Right forelimb (tissue), 1 donor: ENCODE results near the gene GAS5.

Source experiments
- DNase-seq: peaks from one replicate; pipeline ENCODE4 v3.0.0-alpha.2; 2018

GAS5 gene

DNA sequence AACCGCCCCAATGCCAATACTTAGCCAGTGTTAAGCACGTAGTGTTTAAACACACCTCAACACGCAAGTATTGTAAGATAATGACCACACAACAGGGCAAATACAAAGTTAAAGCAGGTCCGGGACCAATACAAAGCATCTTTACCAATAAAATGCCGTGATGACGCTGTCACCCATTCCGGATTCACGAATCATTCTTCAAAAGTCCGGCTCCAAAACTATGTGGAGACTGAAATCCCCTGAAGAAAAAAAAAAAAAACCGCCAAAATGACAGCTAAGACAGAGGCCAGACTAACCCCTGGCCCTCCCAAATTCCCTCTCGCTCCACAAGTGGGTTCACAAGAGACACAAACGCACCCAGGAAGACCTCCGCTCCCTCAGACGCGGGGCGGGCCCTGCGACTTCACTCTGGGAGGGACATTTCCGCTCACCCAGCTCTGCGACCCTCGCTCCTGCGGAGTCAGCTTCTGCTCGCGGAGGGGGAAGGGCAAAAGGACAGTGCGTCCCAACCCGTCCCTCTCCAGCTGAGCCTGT lies 43.9 kb downstream of the GAS5 start:
- no peak for DNase-seq

DNA sequence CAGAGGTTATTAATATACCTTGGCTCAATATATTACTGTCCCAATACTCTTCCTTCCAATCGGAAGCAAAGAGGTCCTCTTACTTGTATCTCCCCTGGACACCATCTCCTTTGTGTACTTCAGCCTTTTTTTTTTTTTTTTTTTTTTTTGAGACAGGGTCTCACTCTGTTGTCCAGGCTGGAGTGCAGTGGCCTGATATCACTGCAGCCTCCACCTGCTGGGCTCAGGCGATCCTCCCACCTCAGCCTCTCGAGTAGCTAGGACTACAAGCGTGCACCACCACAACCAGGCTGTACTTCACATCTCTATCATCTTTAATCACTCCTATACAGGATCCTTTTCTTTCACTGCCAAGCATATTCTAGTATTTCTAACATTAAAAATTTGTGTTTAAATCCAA lies 46.1 kb downstream of the GAS5 start:
- no peak for DNase-seq

DNA sequence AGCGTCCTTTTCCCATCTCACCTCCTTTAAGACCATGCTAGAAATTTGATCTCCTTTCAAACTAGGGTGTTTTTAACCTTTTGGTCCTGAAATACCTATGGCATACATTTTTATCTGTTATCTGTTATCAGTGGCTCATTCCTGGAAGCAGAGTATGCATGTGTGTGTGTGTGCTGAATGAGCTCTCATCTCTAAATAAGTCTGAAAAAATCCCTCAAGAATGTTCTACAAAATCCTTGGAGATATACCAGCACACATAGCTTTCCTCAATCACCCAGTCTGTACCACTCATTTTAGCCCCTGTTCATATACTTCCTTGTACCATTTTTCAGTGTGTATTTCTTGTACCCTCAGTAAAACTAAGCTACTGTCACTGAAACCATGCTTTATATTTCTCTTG lies 49.3 kb downstream of the GAS5 start:
- DNase-seq, result no peak
